Suprapubic skin (tissue), 4 donors: Measurements from ENCODE around the gene TNNC1. TPM values are rescaled to one million over a fixed set of nuclear protein-coding genes. Genes with fewer than 3 reads are reported as not detected.

Experiments used
- DNase-seq, 2 donors: peaks; one replicate each; pipeline ENCODE4 v3.0.0-alpha.2; 2019; ENCODE audit warnings: low spot score in 2 of 2
- H3K27ac ChIP-seq: fragments of 200-600 bp; sonication (generic); one replicate; pipeline ENCODE4 v1.5.1; 2019
- H3K27me3 ChIP-seq: fragments of 200-600 bp; sonication (generic); one replicate; pipeline ENCODE4 v1.5.1; 2019
- H3K36me3 ChIP-seq: fragments of 200-600 bp; sonication (generic); one replicate; pipeline ENCODE4 v1.5.1; 2019
- H3K4me1 ChIP-seq: fragments of 200-600 bp; sonication (generic); one replicate; pipeline ENCODE4 v1.5.1; 2019
- H3K4me3 ChIP-seq: fragments of 200-600 bp; sonication (generic); one replicate; pipeline ENCODE4 v1.5.1; 2019; ENCODE audit warnings: mild to moderate bottlenecking
- H3K9me3 ChIP-seq: fragments of 200-600 bp; sonication (generic); one replicate; pipeline ENCODE4 v1.5.1; 2019
- EP300 ChIP-seq: sonication (generic); formaldehyde crosslinking; IDR thresholded peaks from one replicate; pipeline ENCODE4 v1.6.1; 2017; ENCODE audit warnings: antibody characterized with exemption
- POLR2A ChIP-seq, 2 donors: fragments of 450-650 bp; IDR thresholded peaks; one replicate each; pipeline ENCODE4 v1.6.1; 2017; ENCODE audit warnings: antibody characterized with exemption in 2 of 2, mild to moderate bottlenecking in 2 of 2, moderate library complexity in 2 of 2
- POLR2AphosphoS5 ChIP-seq, 3 donors: sonication (generic); formaldehyde crosslinking; IDR thresholded peaks; one replicate each; pipeline ENCODE4 v1.6.1; 2017; ENCODE audit warnings: antibody characterized with exemption in 3 of 3
- WGBS: methylation state at CpG from one replicate; pipeline ENCODE4 v1.1.5; 2018; 5-methylcytosine and 5-hydroxymethylcytosine counted together
- total RNA-seq, 4 donors: library from RNA; depleted of rRNA; stranded (reverse); fragments of >200 nt; gene quantifications; one replicate each; pipeline ENCODE4 v1.1.0, GENCODE V29; 2016
- TF ChIP-seq, protein P1 (sequence below), 2 donors: fragments of 200-600 bp in 1 of 2; fragments of 450-650 bp in 1 of 2; sonication (generic) in 1 of 2; IDR thresholded peaks; one replicate each; pipeline ENCODE4 v1.5.1; 2016 to 2019; ENCODE audit warnings: antibody characterized with exemption in 2 of 2, mild to moderate bottlenecking in 1 of 2, moderate library complexity in 1 of 2

Gene TNNC1
- total RNA-seq, 4 donors from 2014 or later: 1.4 to 15.9 (median 8.4) TPM

DNA sequence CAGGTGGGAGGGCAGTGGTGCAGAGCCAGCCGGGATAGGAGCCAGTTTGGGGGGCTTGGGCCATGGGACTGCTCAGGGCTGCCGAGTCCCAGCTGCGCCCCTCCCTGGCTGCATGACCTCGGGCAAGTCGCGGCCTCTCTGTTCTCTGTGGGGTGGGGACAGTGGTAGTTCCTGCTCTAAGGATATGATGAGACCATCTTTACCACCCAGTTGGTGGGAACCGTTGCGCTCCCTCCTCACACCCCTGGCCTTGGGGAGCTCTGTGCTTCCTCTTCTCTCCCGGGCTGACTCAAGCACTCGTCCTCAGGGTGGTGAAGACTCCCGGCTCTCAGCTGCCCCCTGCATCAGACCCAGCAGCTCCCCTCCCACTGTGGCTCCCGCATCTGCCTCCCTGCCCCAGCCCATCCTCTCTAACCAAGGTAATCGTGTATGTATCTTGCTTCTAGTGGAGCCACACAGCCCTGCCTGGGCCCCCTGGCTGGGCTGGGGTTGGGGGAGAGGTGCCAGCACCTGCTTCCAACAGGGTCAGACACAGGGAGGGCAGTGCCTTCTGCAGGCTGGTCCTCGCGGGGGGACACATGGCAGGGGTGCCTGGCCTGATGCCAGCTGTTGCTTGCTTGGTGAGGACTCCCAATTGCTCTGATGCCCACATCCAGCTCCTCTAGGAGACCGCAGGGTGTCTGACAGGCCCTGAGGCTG lies 26.2 kb upstream of the TNNC1 start:
- no peak for TF ChIP-seq EP300
- TF ChIP-seq, protein P1, sequence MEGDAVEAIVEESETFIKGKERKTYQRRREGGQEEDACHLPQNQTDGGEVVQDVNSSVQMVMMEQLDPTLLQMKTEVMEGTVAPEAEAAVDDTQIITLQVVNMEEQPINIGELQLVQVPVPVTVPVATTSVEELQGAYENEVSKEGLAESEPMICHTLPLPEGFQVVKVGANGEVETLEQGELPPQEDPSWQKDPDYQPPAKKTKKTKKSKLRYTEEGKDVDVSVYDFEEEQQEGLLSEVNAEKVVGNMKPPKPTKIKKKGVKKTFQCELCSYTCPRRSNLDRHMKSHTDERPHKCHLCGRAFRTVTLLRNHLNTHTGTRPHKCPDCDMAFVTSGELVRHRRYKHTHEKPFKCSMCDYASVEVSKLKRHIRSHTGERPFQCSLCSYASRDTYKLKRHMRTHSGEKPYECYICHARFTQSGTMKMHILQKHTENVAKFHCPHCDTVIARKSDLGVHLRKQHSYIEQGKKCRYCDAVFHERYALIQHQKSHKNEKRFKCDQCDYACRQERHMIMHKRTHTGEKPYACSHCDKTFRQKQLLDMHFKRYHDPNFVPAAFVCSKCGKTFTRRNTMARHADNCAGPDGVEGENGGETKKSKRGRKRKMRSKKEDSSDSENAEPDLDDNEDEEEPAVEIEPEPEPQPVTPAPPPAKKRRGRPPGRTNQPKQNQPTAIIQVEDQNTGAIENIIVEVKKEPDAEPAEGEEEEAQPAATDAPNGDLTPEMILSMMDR (IDR thresholded peaks at IDR 0.05): no peak
- TF ChIP-seq POLR2A (IDR thresholded peaks at IDR 0.05): no peak
- TF ChIP-seq POLR2AphosphoS5 (IDR thresholded peaks at IDR 0.05): no peak
- no peak for DNase-seq
- WGBS: 90% methylated on average over 13 of the region's 16 CpGs
- no peaks in the 10 kb centered on the region for H3K9me3 ChIP-seq
- H3K27me3 ChIP-seq: no peaks in the 10 kb centered on the region
- H3K36me3 ChIP-seq: peaks cover 80% of the 10 kb centered on the region
- no peak overlapping the region for H3K4me3 ChIP-seq
- no peak overlapping the region for H3K27ac ChIP-seq
- peaks cover 26% of the 10 kb centered on the region for H3K4me1 ChIP-seq

DNA sequence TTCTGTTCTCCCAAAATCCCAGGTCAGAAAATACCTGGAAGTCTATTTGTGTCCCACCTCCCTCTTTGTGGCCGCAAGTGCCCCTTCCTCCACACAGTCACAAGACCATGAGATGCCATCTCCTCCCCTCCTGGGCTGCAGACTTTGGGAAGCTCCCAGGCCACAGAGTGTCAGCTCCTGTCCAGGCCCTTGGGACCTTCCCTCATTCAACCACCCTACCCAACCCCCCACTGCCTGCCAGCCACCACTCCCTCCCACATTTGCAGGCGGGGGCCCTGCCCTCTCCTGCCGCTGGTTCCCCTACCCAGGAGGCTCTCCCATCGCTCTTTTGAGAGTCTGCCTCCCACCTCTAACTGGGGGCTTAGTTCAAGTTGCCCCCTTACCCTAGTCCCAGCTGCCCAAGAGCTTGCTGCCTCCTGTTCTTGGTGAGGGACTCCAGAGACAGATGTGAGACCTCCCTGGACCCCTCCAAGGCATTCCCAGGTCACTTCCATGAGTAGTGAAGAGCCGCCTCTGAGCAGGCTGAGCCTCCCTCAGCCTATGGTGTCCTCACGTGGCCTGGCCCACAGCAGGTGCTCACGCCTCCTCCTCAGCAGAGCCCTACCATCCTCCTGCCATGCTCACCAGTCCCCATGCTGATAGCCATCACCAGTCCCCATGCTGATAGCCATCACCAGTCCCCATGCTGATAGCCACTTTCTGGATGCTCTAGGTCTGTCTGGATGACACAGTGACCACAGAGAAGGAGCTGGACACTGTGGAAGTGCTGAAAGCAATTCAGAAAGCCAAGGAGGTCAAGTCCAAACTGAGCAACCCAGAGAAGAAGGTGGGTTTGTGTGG lies 25.4 kb upstream of the TNNC1 start:
- H3K4me1 ChIP-seq: peaks cover 19% of the 10 kb centered on the region
- no peaks in the 10 kb centered on the region for H3K27me3 ChIP-seq
- WGBS: 94% methylated on average over 7 of the region's 7 CpGs
- H3K36me3 ChIP-seq: peaks cover 85% of the 10 kb centered on the region
- H3K9me3 ChIP-seq: no peaks in the 10 kb centered on the region
- no peak overlapping the region for H3K27ac ChIP-seq
- no peak for DNase-seq
- TF ChIP-seq, protein P1 (IDR thresholded peaks at IDR 0.05): no peak
- no peak for TF ChIP-seq POLR2A (IDR thresholded peaks at IDR 0.05)
- TF ChIP-seq POLR2AphosphoS5 (IDR thresholded peaks at IDR 0.05): no peak
- no peak for TF ChIP-seq EP300
- H3K4me3 ChIP-seq: no peak overlapping the region

DNA sequence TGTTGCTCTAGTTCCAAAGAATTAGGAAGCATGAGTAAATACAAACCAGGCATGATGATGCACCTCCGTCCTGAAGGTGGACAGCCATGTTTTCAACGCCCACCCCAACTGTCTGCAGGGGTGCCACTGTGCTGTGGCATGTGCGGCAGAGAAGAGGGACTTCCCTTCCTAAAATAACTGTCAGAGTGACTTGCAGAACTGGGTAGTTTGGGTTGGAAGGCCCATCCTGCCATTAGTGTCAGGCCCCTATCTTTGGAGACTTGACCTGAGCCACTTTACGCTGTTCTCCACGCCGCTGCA lies 23.9 kb upstream of the TNNC1 start:
- Histone ChIP-seq H3K27ac (no peak overlapping the region), H3K27me3 (no peaks in the 10 kb centered on the region), H3K4me1 (peaks cover 4% of the 10 kb centered on the region), H3K4me3 (no peak overlapping the region), H3K9me3 (no peaks in the 10 kb centered on the region), H3K36me3 (peaks cover 98% of the 10 kb centered on the region)
- TF ChIP-seq POLR2A (IDR thresholded peaks at IDR 0.05): no peak
- TF ChIP-seq EP300: no peak
- TF ChIP-seq, protein P1 (IDR thresholded peaks at IDR 0.05): no peak
- no peak for TF ChIP-seq POLR2AphosphoS5 (IDR thresholded peaks at IDR 0.05)
- 94% methylated on average over 6 of the region's 6 CpGs for WGBS
- no peak for DNase-seq

DNA sequence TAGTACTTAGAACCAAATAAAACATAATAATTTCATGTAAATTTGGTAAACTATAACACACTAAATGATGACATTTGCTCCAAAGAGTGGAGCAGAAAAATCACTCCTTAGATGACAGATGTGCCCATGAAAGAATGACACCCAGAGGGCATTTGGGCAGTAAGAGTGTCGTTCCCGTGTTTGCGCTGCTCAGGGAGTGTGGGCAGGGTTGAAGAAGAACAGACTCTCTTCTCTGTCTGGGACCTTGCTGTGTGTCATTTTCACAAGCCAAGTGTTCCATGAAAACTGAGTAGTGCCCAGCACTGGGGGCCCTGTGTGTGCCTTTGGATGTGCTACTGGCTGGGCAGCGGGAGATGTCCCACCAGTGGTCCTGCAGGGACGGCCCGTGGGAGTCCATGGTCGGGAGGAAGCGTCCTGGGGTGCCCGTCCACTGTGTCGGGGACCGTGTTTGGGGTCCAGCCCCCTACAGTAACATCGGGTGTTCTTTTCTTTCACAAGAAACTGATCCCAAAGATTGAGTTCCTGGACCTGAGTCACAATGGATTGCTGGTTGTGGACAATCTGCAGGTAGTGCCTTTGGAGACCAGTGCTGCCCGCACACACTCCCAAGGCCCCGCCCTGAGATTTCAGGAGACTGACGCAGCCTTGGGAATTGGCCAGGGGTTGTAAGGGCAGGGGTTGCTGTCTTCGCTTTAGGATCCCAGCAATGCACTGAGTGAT lies 23.4 kb upstream of the TNNC1 start:
- no peak for DNase-seq
- Histone ChIP-seq H3K27me3 (no peaks in the 10 kb centered on the region), H3K27ac (no peak overlapping the region), H3K36me3 (peaks cover 98% of the 10 kb centered on the region), H3K9me3 (no peaks in the 10 kb centered on the region), H3K4me3 (no peak overlapping the region), H3K4me1 (peaks cover 3% of the 10 kb centered on the region)
- 95% methylated on average over 11 of the region's 16 CpGs for WGBS
- TF ChIP-seq, protein P1 (IDR thresholded peaks at IDR 0.05): no peak
- TF ChIP-seq EP300 (no peak), POLR2A (IDR thresholded peaks at IDR 0.05) (no peak)

DNA sequence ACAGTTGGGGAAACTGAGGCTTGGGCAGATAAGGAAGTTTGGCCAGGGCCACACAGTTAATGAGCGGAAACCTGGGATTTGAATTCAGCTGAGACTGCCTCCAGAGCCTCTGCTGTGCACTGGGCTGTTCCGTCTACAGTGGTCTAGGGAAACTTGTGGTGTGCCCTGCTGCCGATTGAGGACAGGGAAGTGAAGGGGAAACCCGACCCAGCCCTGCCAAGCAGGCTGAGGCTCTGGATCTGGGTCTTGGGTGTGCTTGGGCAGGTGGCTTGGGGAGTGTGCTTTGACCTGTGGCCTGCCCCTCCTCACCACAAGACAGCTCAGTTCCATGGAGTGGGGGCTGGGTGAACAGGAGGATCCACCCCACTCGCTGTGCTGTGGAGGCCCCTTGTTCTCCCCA lies 19.2 kb upstream of the TNNC1 start:
- no peaks in the 10 kb centered on the region for H3K27me3 ChIP-seq
- no peaks in the 10 kb centered on the region for H3K9me3 ChIP-seq
- peaks cover 72% of the 10 kb centered on the region for H3K36me3 ChIP-seq
- TF ChIP-seq POLR2A (IDR thresholded peaks at IDR 0.05) (no peak), POLR2AphosphoS5 (IDR thresholded peaks at IDR 0.05) (no peak), EP300 (no peak)
- TF ChIP-seq, protein P1 (IDR thresholded peaks at IDR 0.05): no peak
- no peak overlapping the region for H3K4me3 ChIP-seq
- WGBS: 80% methylated on average over 4 of the region's 5 CpGs
- H3K27ac ChIP-seq: no peak overlapping the region
- DNase-seq: no peak
- peaks cover 22% of the 10 kb centered on the region for H3K4me1 ChIP-seq
